Activated CD4-positive, alpha-beta T cell treated with anti-CD3 and anti-CD28 coated beads for 24 hours (primary cell): Measurements from ENCODE around the gene B3GALT6.
"Not testable (repeated sequence)": the region's sequence is repeated elsewhere in the genome, so short reads cannot be mapped to it uniquely, and the experiment has no call there.

Experiments
- DNase-seq, 2 donors: peaks; one replicate each; pipeline ENCODE4 v3.0.0-alpha.2; 2020; ENCODE audit warnings: low read depth in 2 of 2

B3GALT6 gene

GRCh38 chr1:1232208-1232795, at the start of gene B3GALT6:
Gene B3GALT6 (plus strand): TSS chr1:1232237. CDS start chr1:1232279, 42 bp downstream.
- no peak for DNase-seq

- DNase-seq, result no peak
These were observed 49.4 kb upstream of the B3GALT6 start for GRCh38 chr1:1182491-1183220.

- DNase-seq, result no peak
These were observed 48.8 kb upstream of the B3GALT6 start for GRCh38 chr1:1183221-1183747.

GRCh38 chr1:1183833-1184775, 47.9 kb upstream of the B3GALT6 start:
- DNase-seq, result no peak

- DNase-seq, result no peak
These were observed 46.8 kb upstream of the B3GALT6 start for GRCh38 chr1:1185101-1185765.

- DNase-seq, result no peak
These were observed 44.1 kb upstream of the B3GALT6 start for GRCh38 chr1:1187938-1188337.

GRCh38 chr1:1189111-1189510, 42.9 kb upstream of the B3GALT6 start:
- no peak for DNase-seq

- no peak for DNase-seq
These were observed 40.3 kb upstream of the B3GALT6 start for GRCh38 chr1:1191734-1192133.

GRCh38 chr1:1194723-1195122, 37.3 kb upstream of the B3GALT6 start:
- DNase-seq, result no peak

- not testable (repeated sequence) for DNase-seq
These were observed 36.3 kb upstream of the B3GALT6 start for GRCh38 chr1:1195726-1196125.

GRCh38 chr1:1196431-1197187, 35.4 kb upstream of the B3GALT6 start:
- no peak for DNase-seq

- no peak for DNase-seq
These were observed 34.9 kb upstream of the B3GALT6 start for GRCh38 chr1:1197188-1197500.

- no peak for DNase-seq
These were observed 34.2 kb upstream of the B3GALT6 start for GRCh38 chr1:1197551-1198422.

GRCh38 chr1:1198423-1199140, 33.5 kb upstream of the B3GALT6 start:
- no peak for DNase-seq

- no peak for DNase-seq
These were observed 32.7 kb upstream of the B3GALT6 start for GRCh38 chr1:1199141-1199960.

GRCh38 chr1:1199961-1200875, 31.8 kb upstream of the B3GALT6 start:
- DNase-seq, result no peak
